ENCODE data around the gene CDC42BPB. TPM values are rescaled to one million over a fixed set of nuclear protein-coding genes. Genes with fewer than 3 reads are reported as not detected.

Gene CDC42BPB
- total RNA-seq, 1 donor from 2014 or later, result 116 TPM

GRCh38 chr14:102925646-102926045 is 131.7 kb downstream of the CDC42BPB start:
- H2AFZ ChIP-seq (ENCODE audit: low read depth, low read length), result no peak overlapping the region
- no peak overlapping the region for H3K4me3 ChIP-seq (ENCODE audit: insufficient read depth, low read depth, low read length)
- peaks cover 22% of the 10 kb centered on the region for H3K27me3 Mint-ChIP-seq (ENCODE audit: low read depth, unreplicated experiment)
- peaks cover 10% of the 10 kb centered on the region for H4K20me1 ChIP-seq (ENCODE audit: insufficient read depth, low read length)
- peaks cover 60% of the 10 kb centered on the region for H3K27me3 ChIP-seq (ENCODE audit: insufficient read depth, low read length)
- no peak overlapping the region for H3K4me3 Mint-ChIP-seq (ENCODE audit: unreplicated experiment)
- no peak for FAIRE-seq
- H3K4me2 ChIP-seq (ENCODE audit: low read length), result no peak overlapping the region
- peaks cover 20% of the 10 kb centered on the region for H3K4me1 ChIP-seq (ENCODE audit: insufficient read depth, low read length)
- H3K27ac Mint-ChIP-seq (ENCODE audit: unreplicated experiment), result no peak overlapping the region
- H3K9ac ChIP-seq (ENCODE audit: low read length), result no peak overlapping the region
- H3K9me3 ChIP-seq (ENCODE audit: insufficient read depth, low read depth, low read length), result no peaks in the 10 kb centered on the region
- no peak overlapping the region for H3K27ac ChIP-seq (ENCODE audit: low read depth, low read length)
- H3K79me2 ChIP-seq (ENCODE audit: insufficient read depth, low read length), result no peaks in the 10 kb centered on the region
- H3K36me3 Mint-ChIP-seq (ENCODE audit: low read depth, unreplicated experiment), result no peaks in the 10 kb centered on the region
- H3K4me1 Mint-ChIP-seq (ENCODE audit: low read depth, unreplicated experiment), result no peaks in the 10 kb centered on the region
- no peaks in the 10 kb centered on the region for H3K36me3 ChIP-seq (ENCODE audit: insufficient read depth, low read length)
- no peak for DNase-seq (ENCODE audit: low read depth)
- no peak for TF ChIP-seq CTCF (IDR thresholded peaks at IDR 0.05; ENCODE audit: insufficient read depth, low read depth, low read length)
- no peak for TF ChIP-seq EZH2 (IDR thresholded peaks at IDR 0.05; ENCODE audit: insufficient read depth, low read length)
- H3K9me3 Mint-ChIP-seq (ENCODE audit: unreplicated experiment), result no peaks in the 10 kb centered on the region

GRCh38 chr14:102924632-102925588 is 132.4 kb downstream of the CDC42BPB start:
- Mint-ChIP-seq H3K4me3 (ENCODE audit: unreplicated experiment) (no peak overlapping the region), H3K9me3 (ENCODE audit: unreplicated experiment) (no peaks in the 10 kb centered on the region), H3K4me1 (ENCODE audit: low read depth, unreplicated experiment) (no peaks in the 10 kb centered on the region), H3K27me3 (ENCODE audit: low read depth, unreplicated experiment) (peaks cover 22% of the 10 kb centered on the region), H3K27ac (ENCODE audit: unreplicated experiment) (no peak overlapping the region), H3K36me3 (ENCODE audit: low read depth, unreplicated experiment) (no peaks in the 10 kb centered on the region)
- Histone ChIP-seq H4K20me1 (ENCODE audit: insufficient read depth, low read length) (peaks cover 8% of the 10 kb centered on the region), H3K27ac (ENCODE audit: low read depth, low read length) (no peak overlapping the region), H3K9me3 (ENCODE audit: insufficient read depth, low read depth, low read length) (peaks cover 5% of the 10 kb centered on the region), H3K79me2 (ENCODE audit: insufficient read depth, low read length) (no peaks in the 10 kb centered on the region), H3K4me2 (ENCODE audit: low read length) (no peak overlapping the region), H3K9ac (ENCODE audit: low read length) (no peak overlapping the region), H3K4me1 (ENCODE audit: insufficient read depth, low read length) (peaks cover 20% of the 10 kb centered on the region), H3K27me3 (ENCODE audit: insufficient read depth, low read length) (peaks cover 57% of the 10 kb centered on the region), H2AFZ (ENCODE audit: low read depth, low read length) (no peak overlapping the region), H3K36me3 (ENCODE audit: insufficient read depth, low read length) (no peaks in the 10 kb centered on the region), H3K4me3 (ENCODE audit: insufficient read depth, low read depth, low read length) (no peak overlapping the region)
- DNase-seq (ENCODE audit: low read depth), result no peak
- no peak for FAIRE-seq
- TF ChIP-seq CTCF (IDR thresholded peaks at IDR 0.05; ENCODE audit: insufficient read depth, low read depth, low read length) (peak; percentile 7), EZH2 (IDR thresholded peaks at IDR 0.05; ENCODE audit: insufficient read depth, low read length) (no peak)
